Measurements from ENCODE around the gene TADA2B.
A peak's percentile ranks its signal among the peaks of the same experiment; 100 is the strongest.

TADA2B gene

GRCh38 chr4:7055990-7056325 lies 12.8 kb downstream of the TADA2B start:
- DNase-seq (ENCODE audit: low read depth in 2 of 2): no peak

- no peak for DNase-seq (ENCODE audit: low read depth in 2 of 2)
Measured at GRCh38 chr4:7058792-7059191, 15.6 kb downstream of the TADA2B start.

GRCh38 chr4:7059662-7060061 lies 16.5 kb downstream of the TADA2B start:
- DNase-seq (ENCODE audit: low read depth in 2 of 2): no peak

GRCh38 chr4:7060346-7061150 lies 17.4 kb downstream of the TADA2B start:
- DNase-seq (ENCODE audit: low read depth in 2 of 2): no peak

- no peak for DNase-seq (ENCODE audit: low read depth in 2 of 2)
Measured at GRCh38 chr4:7061815-7062214, 18.6 kb downstream of the TADA2B start.

GRCh38 chr4:7062816-7063215 lies 19.6 kb downstream of the TADA2B start:
- no peak for DNase-seq (ENCODE audit: low read depth in 2 of 2)

GRCh38 chr4:7063362-7063761 lies 20.2 kb downstream of the TADA2B start:
- no peak for DNase-seq (ENCODE audit: low read depth in 2 of 2)

GRCh38 chr4:7066006-7066405 lies 22.8 kb downstream of the TADA2B start:
- DNase-seq (ENCODE audit: low read depth in 2 of 2): no peak

GRCh38 chr4:7066493-7066892 lies 23.3 kb downstream of the TADA2B start:
- DNase-seq (ENCODE audit: low read depth in 2 of 2): no peak

GRCh38 chr4:7067126-7067451 lies 23.9 kb downstream of the TADA2B start:
- no peak for DNase-seq (ENCODE audit: low read depth in 2 of 2)

GRCh38 chr4:7067452-7068278 lies 24.5 kb downstream of the TADA2B start, which contains the start of gene GRPEL1:
Gene GRPEL1 (minus strand): TSS chr4:7068064. CDS start chr4:7068032, 32 bp downstream.
- DNase-seq (ENCODE audit: low read depth in 2 of 2): peak; percentile 99

- no peak for DNase-seq (ENCODE audit: low read depth in 2 of 2)
Measured at GRCh38 chr4:7068279-7068842, 25.2 kb downstream of the TADA2B start.

GRCh38 chr4:7068883-7069282 lies 25.7 kb downstream of the TADA2B start:
- no peak for DNase-seq (ENCODE audit: low read depth in 2 of 2)

GRCh38 chr4:7070729-7071511 lies 27.7 kb downstream of the TADA2B start:
- DNase-seq (ENCODE audit: low read depth in 2 of 2): peak; percentile 70 to 74

GRCh38 chr4:7073059-7073458 lies 29.9 kb downstream of the TADA2B start:
- DNase-seq (ENCODE audit: low read depth in 2 of 2): no peak

- no peak for DNase-seq (ENCODE audit: low read depth in 2 of 2)
Measured at GRCh38 chr4:7073526-7074390, 30.6 kb downstream of the TADA2B start.

- no peak for DNase-seq (ENCODE audit: low read depth in 2 of 2)
Measured at GRCh38 chr4:7074426-7074825, 31.3 kb downstream of the TADA2B start.

GRCh38 chr4:7075962-7076695 lies 33.0 kb downstream of the TADA2B start:
- no peak for DNase-seq (ENCODE audit: low read depth in 2 of 2)

- DNase-seq (ENCODE audit: low read depth in 2 of 2): no peak
Measured at GRCh38 chr4:7076696-7077082, 33.5 kb downstream of the TADA2B start.

GRCh38 chr4:7077371-7077770 lies 34.2 kb downstream of the TADA2B start:
- DNase-seq (ENCODE audit: low read depth in 2 of 2): no peak
